Activated naive CD8-positive, alpha-beta T cell treated with anti-CD3 and anti-CD28 coated beads for 36 hours (primary cell): ENCODE data around the gene MSTO1. TPM values are rescaled to one million over a fixed set of nuclear protein-coding genes. Genes with fewer than 3 reads are reported as not detected.
"Not testable (repeated sequence)": the region's sequence is repeated elsewhere in the genome, so short reads cannot be mapped to it uniquely, and the experiment has no call there.

Experiments used
- DNase-seq: peaks from one replicate; pipeline ENCODE4 v3.0.0; 2021
- H3K27ac Mint-ChIP-seq: one replicate; pipeline ENCODE4 v1.8.0; 2022; ENCODE audit warnings: mild to moderate bottlenecking, moderate library complexity, mixed read lengths
- H3K27me3 Mint-ChIP-seq: one replicate; pipeline ENCODE4 v1.8.0; 2022; ENCODE audit warnings: mild to moderate bottlenecking, mixed read lengths
- H3K36me3 Mint-ChIP-seq: one replicate; pipeline ENCODE4 v1.8.0; 2021; ENCODE audit warnings: mild to moderate bottlenecking, mixed read lengths
- H3K4me1 Mint-ChIP-seq: one replicate; pipeline ENCODE4 v1.8.0; 2021; ENCODE audit warnings: mixed read lengths
- H3K4me3 Mint-ChIP-seq: one replicate; pipeline ENCODE4 v1.8.0; 2022; ENCODE audit warnings: mild to moderate bottlenecking, moderate library complexity, mixed read lengths
- H3K9me3 Mint-ChIP-seq: one replicate; pipeline ENCODE4 v1.8.0; 2022; ENCODE audit warnings: mixed read lengths
- total RNA-seq, 2 experiments: library from RNA; stranded (reverse); gene quantifications; one replicate each; pipeline ENCODE4 v1.2.3, GENCODE V29; 2021

MSTO1 gene
- total RNA-seq, 2 experiments from 2014 or later = 85.1 to 99.1 TPM

- no peaks in the 10 kb centered on the region for H3K27me3 Mint-ChIP-seq
Observed at GRCh38 chr1:155645648-155646047, 35.6 kb downstream of the MSTO1 start.

GRCh38 chr1:155646307-155646706 lies 36.3 kb downstream of the MSTO1 start:
- no peak for DNase-seq
- Mint-ChIP-seq H3K27me3 (no peaks in the 10 kb centered on the region), H3K27ac (no peak overlapping the region), H3K36me3 (peaks cover 6% of the 10 kb centered on the region), H3K9me3 (peaks cover 13% of the 10 kb centered on the region), H3K4me3 (no peak overlapping the region), H3K4me1 (no peaks in the 10 kb centered on the region)

More at GRCh38 chr1:155645648-155646047, 35.6 kb downstream of the MSTO1 start:
- Mint-ChIP-seq H3K36me3 (peaks cover 6% of the 10 kb centered on the region), H3K4me1 (no peaks in the 10 kb centered on the region), H3K27ac (no peak overlapping the region), H3K4me3 (no peak overlapping the region), H3K9me3 (peaks cover 13% of the 10 kb centered on the region)
- DNase-seq = no peak

GRCh38 chr1:155648207-155649147 lies 38.5 kb downstream of the MSTO1 start:
- no peak for DNase-seq
- Mint-ChIP-seq H3K9me3 (no peaks in the 10 kb centered on the region), H3K4me3 (no peak overlapping the region), H3K27ac (no peak overlapping the region), H3K27me3 (no peaks in the 10 kb centered on the region), H3K4me1 (no peaks in the 10 kb centered on the region), H3K36me3 (no peaks in the 10 kb centered on the region)

- H3K36me3 Mint-ChIP-seq = no peaks in the 10 kb centered on the region
- H3K4me1 Mint-ChIP-seq = no peaks in the 10 kb centered on the region
- no peaks in the 10 kb centered on the region for H3K9me3 Mint-ChIP-seq
- no peak overlapping the region for H3K27ac Mint-ChIP-seq
- DNase-seq = no peak
- no peak overlapping the region for H3K4me3 Mint-ChIP-seq
- no peaks in the 10 kb centered on the region for H3K27me3 Mint-ChIP-seq
Observed at GRCh38 chr1:155649676-155650075, 39.7 kb downstream of the MSTO1 start.

GRCh38 chr1:155650231-155650757 lies 40.3 kb downstream of the MSTO1 start:
- Mint-ChIP-seq H3K27me3 (no peaks in the 10 kb centered on the region), H3K36me3 (no peaks in the 10 kb centered on the region), H3K4me1 (no peaks in the 10 kb centered on the region), H3K9me3 (no peaks in the 10 kb centered on the region), H3K4me3 (no peak overlapping the region), H3K27ac (no peak overlapping the region)
- no peak for DNase-seq

GRCh38 chr1:155651861-155652661 lies 42.0 kb downstream of the MSTO1 start:
- Mint-ChIP-seq H3K27me3 (no peaks in the 10 kb centered on the region), H3K4me3 (no peak overlapping the region), H3K36me3 (no peaks in the 10 kb centered on the region), H3K9me3 (no peaks in the 10 kb centered on the region), H3K27ac (no peak overlapping the region), H3K4me1 (no peaks in the 10 kb centered on the region)
- DNase-seq = no peak

- Mint-ChIP-seq H3K4me3 (no peak overlapping the region), H3K27ac (no peak overlapping the region), H3K4me1 (no peaks in the 10 kb centered on the region), H3K9me3 (no peaks in the 10 kb centered on the region), H3K27me3 (no peaks in the 10 kb centered on the region), H3K36me3 (peaks cover 4% of the 10 kb centered on the region)
- DNase-seq = no peak
Observed at GRCh38 chr1:155652951-155653350, 42.9 kb downstream of the MSTO1 start.

- no peak overlapping the region for H3K4me3 Mint-ChIP-seq
- H3K9me3 Mint-ChIP-seq = peaks cover 1% of the 10 kb centered on the region
- H3K27me3 Mint-ChIP-seq = no peaks in the 10 kb centered on the region
- H3K4me1 Mint-ChIP-seq = no peaks in the 10 kb centered on the region
- H3K27ac Mint-ChIP-seq = no peak overlapping the region
- H3K36me3 Mint-ChIP-seq = peaks cover 36% of the 10 kb centered on the region
- no peak for DNase-seq
Observed at GRCh38 chr1:155657463-155657862, 47.4 kb downstream of the MSTO1 start.

GRCh38 chr1:155661239-155661638 lies 51.2 kb downstream of the MSTO1 start:
- not testable (repeated sequence) for H3K4me3 Mint-ChIP-seq, H3K27ac Mint-ChIP-seq, H3K4me1 Mint-ChIP-seq, H3K27me3 Mint-ChIP-seq, H3K9me3 Mint-ChIP-seq, DNase-seq
- H3K36me3 Mint-ChIP-seq = peaks cover 46% of the 10 kb centered on the region

Other genes with a start within 250 kb of the MSTO1 start
- gene ASH1L, start 47.4 kb upstream of the MSTO1 start, total RNA-seq = 10 to 100 TPM; 17.6 to 18.9 TPM
- gene YY1AP1, start 78.6 kb downstream of the MSTO1 start, total RNA-seq = 10 to 100 TPM; 66.8 to 67.0 TPM
- gene DAP3, start 78.9 kb downstream of the MSTO1 start, total RNA-seq = 100 to 1,000 TPM; 148 to 151 TPM
- gene GON4L, start 247.0 kb downstream of the MSTO1 start, total RNA-seq = 10 to 100 TPM; 39.3 to 41.1 TPM
- gene SYT11, start 249.3 kb downstream of the MSTO1 start, total RNA-seq = 10 to 100 TPM; 12.2 to 12.8 TPM